ENCODE data around the gene NDUFS8.

The NDUFS8 gene

GRCh38 chr11:68051191-68052136, 21.0 kb downstream of the NDUFS8 start:
- H3K36me3 ChIP-seq (ENCODE audit: control insufficient read depth, low read length): peaks cover 21% of the 10 kb centered on the region
- no peaks in the 10 kb centered on the region for H4K20me1 ChIP-seq (ENCODE audit: control insufficient read depth, insufficient read depth, low read depth, low read length)
- no peaks in the 10 kb centered on the region for H3K27me3 ChIP-seq (ENCODE audit: control insufficient read depth, low read length)

DNA sequence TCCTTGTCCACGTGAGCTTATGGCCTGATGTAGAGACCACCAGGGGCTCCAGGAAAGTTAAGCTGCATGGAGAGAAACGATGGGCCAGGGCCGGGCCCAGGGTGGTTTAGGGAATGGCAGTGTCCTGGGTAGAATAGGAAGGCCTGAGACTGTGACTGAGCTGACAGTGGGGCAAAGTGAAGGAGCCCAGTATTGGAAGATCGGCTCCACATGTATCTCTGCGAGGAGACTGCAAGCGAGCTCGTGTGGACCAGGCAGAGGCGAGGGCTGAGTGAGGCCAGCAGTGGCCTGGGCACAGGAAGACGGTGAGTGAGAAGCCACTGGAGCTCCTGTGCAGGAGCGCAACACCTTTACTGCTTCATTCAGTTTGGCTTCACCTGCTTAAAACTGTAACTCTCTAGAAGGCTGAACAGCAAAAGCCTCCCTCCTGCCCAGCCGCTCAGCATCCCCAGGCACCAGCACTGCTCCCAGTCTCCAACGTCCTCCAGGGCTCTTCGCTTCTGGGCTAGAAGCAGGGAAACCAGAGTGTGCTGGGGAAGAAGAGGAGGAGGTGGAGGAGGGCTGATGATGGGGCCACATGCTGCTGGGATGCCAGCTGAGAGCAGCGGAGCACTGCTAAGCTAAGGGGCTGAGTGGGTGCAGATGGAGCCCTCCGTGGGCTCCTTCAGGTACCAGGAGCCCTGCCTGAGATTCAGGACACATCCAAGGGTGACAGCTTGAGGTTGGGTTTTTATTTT, 21.8 kb downstream of the NDUFS8 start:
- no peak overlapping the region for H3K4me2 ChIP-seq (ENCODE audit: low read length)
- H3F3A ChIP-seq (ENCODE audit: control insufficient read depth, insufficient read depth): peaks cover 3% of the 10 kb centered on the region; the same call in 1 of the 2 replicates
- no peaks in the 10 kb centered on the region for H4K20me1 ChIP-seq (ENCODE audit: control insufficient read depth, insufficient read depth, low read depth, low read length)
- H3K79me2 ChIP-seq (ENCODE audit: control insufficient read depth, low read length): no peaks in the 10 kb centered on the region
- H3K4me1 ChIP-seq (ENCODE audit: control insufficient read depth, low read length): no peaks in the 10 kb centered on the region
- no peak for TF ChIP-seq EZH2phosphoT487 (IDR thresholded peaks at IDR 0.05; ENCODE audit: borderline replicate concordance, low read length)
- TF ChIP-seq, protein P1, sequence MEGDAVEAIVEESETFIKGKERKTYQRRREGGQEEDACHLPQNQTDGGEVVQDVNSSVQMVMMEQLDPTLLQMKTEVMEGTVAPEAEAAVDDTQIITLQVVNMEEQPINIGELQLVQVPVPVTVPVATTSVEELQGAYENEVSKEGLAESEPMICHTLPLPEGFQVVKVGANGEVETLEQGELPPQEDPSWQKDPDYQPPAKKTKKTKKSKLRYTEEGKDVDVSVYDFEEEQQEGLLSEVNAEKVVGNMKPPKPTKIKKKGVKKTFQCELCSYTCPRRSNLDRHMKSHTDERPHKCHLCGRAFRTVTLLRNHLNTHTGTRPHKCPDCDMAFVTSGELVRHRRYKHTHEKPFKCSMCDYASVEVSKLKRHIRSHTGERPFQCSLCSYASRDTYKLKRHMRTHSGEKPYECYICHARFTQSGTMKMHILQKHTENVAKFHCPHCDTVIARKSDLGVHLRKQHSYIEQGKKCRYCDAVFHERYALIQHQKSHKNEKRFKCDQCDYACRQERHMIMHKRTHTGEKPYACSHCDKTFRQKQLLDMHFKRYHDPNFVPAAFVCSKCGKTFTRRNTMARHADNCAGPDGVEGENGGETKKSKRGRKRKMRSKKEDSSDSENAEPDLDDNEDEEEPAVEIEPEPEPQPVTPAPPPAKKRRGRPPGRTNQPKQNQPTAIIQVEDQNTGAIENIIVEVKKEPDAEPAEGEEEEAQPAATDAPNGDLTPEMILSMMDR (IDR thresholded peaks at IDR 0.05; ENCODE audit: low read depth, low read length, poor library complexity, severe bottlenecking): no peak
- no peak overlapping the region for H3K27ac ChIP-seq (ENCODE audit: low read depth, low read length)
- peaks cover 18% of the 10 kb centered on the region for H3K36me3 ChIP-seq (ENCODE audit: control insufficient read depth, low read length)
- no peaks in the 10 kb centered on the region for H3K9me2 ChIP-seq (replicated peaks; ENCODE audit: control insufficient read depth, low read length)
- H3K9me3 ChIP-seq (ENCODE audit: control insufficient read depth, insufficient read depth, low read length): no peaks in the 10 kb centered on the region
- no peaks in the 10 kb centered on the region for H3K27me3 ChIP-seq (ENCODE audit: control insufficient read depth, low read length)
- H3K4me3 ChIP-seq (ENCODE audit: low read length): no peak overlapping the region

More at GRCh38 chr11:68051191-68052136, 21.0 kb downstream of the NDUFS8 start:
- no peak overlapping the region for H3K27ac ChIP-seq (ENCODE audit: low read depth, low read length)
- peaks cover 3% of the 10 kb centered on the region; the same call in 1 of the 2 replicates for H3F3A ChIP-seq (ENCODE audit: control insufficient read depth, insufficient read depth)
- H3K4me3 ChIP-seq (ENCODE audit: low read length): no peak overlapping the region
- no peaks in the 10 kb centered on the region for H3K9me3 ChIP-seq (ENCODE audit: control insufficient read depth, insufficient read depth, low read length)
- H3K9me2 ChIP-seq (replicated peaks; ENCODE audit: control insufficient read depth, low read length): no peaks in the 10 kb centered on the region
- H3K4me2 ChIP-seq (ENCODE audit: low read length): no peak overlapping the region
- no peaks in the 10 kb centered on the region for H3K79me2 ChIP-seq (ENCODE audit: control insufficient read depth, low read length)
- no peak for TF ChIP-seq EZH2phosphoT487 (IDR thresholded peaks at IDR 0.05; ENCODE audit: borderline replicate concordance, low read length)
- TF ChIP-seq, protein P1 (IDR thresholded peaks at IDR 0.05; ENCODE audit: low read depth, low read length, poor library complexity, severe bottlenecking): no peak
- H3K4me1 ChIP-seq (ENCODE audit: control insufficient read depth, low read length): no peaks in the 10 kb centered on the region

DNA sequence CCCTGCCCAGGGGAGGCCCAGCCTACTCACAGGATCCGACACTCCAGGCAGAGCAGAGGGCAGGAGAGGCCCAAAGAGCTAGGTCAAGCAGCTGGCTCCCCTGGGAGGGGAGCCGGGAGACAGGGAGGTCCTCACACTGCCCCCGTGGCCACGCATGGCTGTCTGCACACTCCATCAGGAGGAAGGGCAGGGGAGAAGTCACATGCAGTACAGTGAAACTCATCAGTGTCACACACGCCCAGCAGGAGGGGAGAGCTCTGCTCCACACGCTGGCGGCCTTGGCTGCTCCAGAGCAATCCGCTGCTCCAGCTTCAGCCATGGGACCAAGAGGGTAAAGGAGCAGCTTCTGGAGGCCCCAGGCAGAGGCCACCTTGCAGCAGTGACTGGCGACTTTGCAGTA, 22.6 kb downstream of the NDUFS8 start:
- Histone ChIP-seq H3K27ac (ENCODE audit: low read depth, low read length) (no peak overlapping the region), H3K79me2 (ENCODE audit: control insufficient read depth, low read length) (no peaks in the 10 kb centered on the region), H3K4me2 (ENCODE audit: low read length) (no peak overlapping the region), H3K9me3 (ENCODE audit: control insufficient read depth, insufficient read depth, low read length) (no peaks in the 10 kb centered on the region), H3K4me1 (ENCODE audit: control insufficient read depth, low read length) (no peaks in the 10 kb centered on the region), H3K9me2 (replicated peaks; ENCODE audit: control insufficient read depth, low read length) (no peaks in the 10 kb centered on the region), H4K20me1 (ENCODE audit: control insufficient read depth, insufficient read depth, low read depth, low read length) (no peaks in the 10 kb centered on the region), H3K4me3 (ENCODE audit: low read length) (no peak overlapping the region), H3K36me3 (ENCODE audit: control insufficient read depth, low read length) (peaks cover 14% of the 10 kb centered on the region), H3F3A (ENCODE audit: control insufficient read depth, insufficient read depth) (peaks cover 3% of the 10 kb centered on the region; the same call in 1 of the 2 replicates), H3K27me3 (ENCODE audit: control insufficient read depth, low read length) (no peaks in the 10 kb centered on the region)
- TF ChIP-seq, protein P1 (IDR thresholded peaks at IDR 0.05; ENCODE audit: low read depth, low read length, poor library complexity, severe bottlenecking): no peak
- TF ChIP-seq EZH2phosphoT487 (IDR thresholded peaks at IDR 0.05; ENCODE audit: borderline replicate concordance, low read length): no peak

All from DOHH2 (cell line).